Pancreas (tissue), 10 donors: ENCODE results near the gene PEX16. TPM values are rescaled to one million over a fixed set of nuclear protein-coding genes. Genes with fewer than 3 reads are reported as not detected.
A peak's percentile ranks its signal among the peaks of the same experiment; 100 is the strongest.

ENCODE experiments used
- ATAC-seq, 4 donors: fragments of 200-7000 bp; cut with Tn5 transposase; one replicate each; pipeline versions ENCODE4 v1.8.0 to v1.9.1; 2020; ENCODE audit warnings: mild to moderate bottlenecking in 4 of 4, moderate library complexity in 4 of 4
- DNase-seq, 6 donors: peaks; one replicate each; pipeline ENCODE4 v3.0.0-alpha.2; 2020
- FAIRE-seq: peaks from 2 replicates; lab custom pipeline; 2012; peaks lifted over from hg19 to GRCh38; lab: Jason Lieb, UNC
- H3K27ac ChIP-seq, 4 donors: fragments of 200-600 bp; sonication (generic); 1 replicate in 3 of 4; 2 replicates in 1 of 4; pipeline versions ENCODE4 v1.5.0 to v1.8.0; 2020
- H3K27me3 ChIP-seq, 4 donors: fragments of 200-600 bp; one replicate each; pipeline ENCODE4 v1.8.0; 2021
- H3K36me3 ChIP-seq, 3 donors: fragments of 200-600 bp; sonication (generic) in 1 of 3; one replicate each; pipeline versions ENCODE4 v1.5.0 to v1.8.0; 2020 to 2021
- H3K4me1 ChIP-seq, 3 donors: fragments of 200-600 bp; one replicate each; pipeline ENCODE4 v1.8.0; 2021
- H3K4me3 ChIP-seq, 4 donors: fragments of 200-600 bp; sonication (generic) in 2 of 4; one replicate each; pipeline versions ENCODE4 v1.5.0 to v1.8.0; 2020 to 2021
- H3K9me3 ChIP-seq, 4 donors: fragments of 200-600 bp; one replicate each; pipeline ENCODE4 v1.8.0; 2021
- WGBS, 2 donors: extraction: QIAGEN DNeasy Blood & Tissue Kit; methylation state at CpG; one replicate each; pipeline ENCODE4 v1.1.7; 2013; 5-methylcytosine and 5-hydroxymethylcytosine counted together
- intact Hi-C, 3 donors: fragments of 100-400 bp; cut with DNase I; formaldehyde crosslinking; loops; one replicate each; pipeline versions ENCODE4 v1.11.1 to v1.14.2; 2022
- polyA plus RNA-seq, 2 donors: library from polyadenylated mRNA; stranded (reverse); fragments of 200-250 nt; gene quantifications; one replicate each; pipeline ENCODE4 v1.2.3, GENCODE V29; 2013
- total RNA-seq, 6 donors: library from RNA; stranded (reverse); fragmentation: NEBNext Ultra II Directional in 4 of 6; extraction: Animal tissue kit (Norgen Biotek cat#: 25700) in 4 of 6; gene quantifications; one replicate each; pipeline versions ENCODE4 v1.2.1 to v1.2.4, GENCODE V29; 2021 to 2023
- TF ChIP-seq, protein P1 (sequence below), 4 donors: fragments of 200-600 bp; sonication (generic) in 3 of 4; IDR thresholded peaks; one replicate each; pipeline versions ENCODE4 v1.5.0 to v1.8.0; 2021; ENCODE audit warnings: antibody characterized with exemption in 4 of 4
- donor health status: healthy with polysubstance abuse.
- donor health status: DM: no; HTN: no; CAD: no; lungs with moderate emphysema.
- donor health status: DM: no; HTN: no; CAD: no.
- donor health status: control.
- donor health status: control.
- donor health status: Bipolar disorder and iron deficiency.
- donor health status: DM: yes; HTN: yes; CAD: no.
- donor health status: DM: no; HTN: no; CAD: no.
- donor health status: DM: no; HTN: no; CAD: no.
- donor health status: DM: yes; HTN: yes; CAD: no.

The PEX16 gene
- total and polyA plus RNA-seq, 8 donors = 18.6 to 44.3 (median 25.7) TPM

GRCh38 chr11:45905095-45905494 lies 12.6 kb downstream of the PEX16 start:
- Histone ChIP-seq H3K27ac (peak overlapping the region; percentile 65 to 87 (median 76)), H3K27me3 (no peaks in the 10 kb centered on the region), H3K36me3 (peaks cover 0 to 21% (median 3%) of the 10 kb centered on the region in 3 donors), H3K4me3 (no peak overlapping the region), H3K4me1 (peaks cover 19 to 34% (median 31%) of the 10 kb centered on the region in 3 donors), H3K9me3 (no peaks in the 10 kb centered on the region)
- intact Hi-C loops = no loop called here
- no peak for ATAC-seq
- TF ChIP-seq, protein P1, sequence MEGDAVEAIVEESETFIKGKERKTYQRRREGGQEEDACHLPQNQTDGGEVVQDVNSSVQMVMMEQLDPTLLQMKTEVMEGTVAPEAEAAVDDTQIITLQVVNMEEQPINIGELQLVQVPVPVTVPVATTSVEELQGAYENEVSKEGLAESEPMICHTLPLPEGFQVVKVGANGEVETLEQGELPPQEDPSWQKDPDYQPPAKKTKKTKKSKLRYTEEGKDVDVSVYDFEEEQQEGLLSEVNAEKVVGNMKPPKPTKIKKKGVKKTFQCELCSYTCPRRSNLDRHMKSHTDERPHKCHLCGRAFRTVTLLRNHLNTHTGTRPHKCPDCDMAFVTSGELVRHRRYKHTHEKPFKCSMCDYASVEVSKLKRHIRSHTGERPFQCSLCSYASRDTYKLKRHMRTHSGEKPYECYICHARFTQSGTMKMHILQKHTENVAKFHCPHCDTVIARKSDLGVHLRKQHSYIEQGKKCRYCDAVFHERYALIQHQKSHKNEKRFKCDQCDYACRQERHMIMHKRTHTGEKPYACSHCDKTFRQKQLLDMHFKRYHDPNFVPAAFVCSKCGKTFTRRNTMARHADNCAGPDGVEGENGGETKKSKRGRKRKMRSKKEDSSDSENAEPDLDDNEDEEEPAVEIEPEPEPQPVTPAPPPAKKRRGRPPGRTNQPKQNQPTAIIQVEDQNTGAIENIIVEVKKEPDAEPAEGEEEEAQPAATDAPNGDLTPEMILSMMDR (IDR thresholded peaks at IDR 0.05) = no peak
- DNase-seq = peak in 2 of 6 donors; percentile 34 to 80
- FAIRE-seq = no peak
- WGBS, 2 donors = 85 to 88% methylated on average over 19 of the region's 19 CpGs

DNA sequence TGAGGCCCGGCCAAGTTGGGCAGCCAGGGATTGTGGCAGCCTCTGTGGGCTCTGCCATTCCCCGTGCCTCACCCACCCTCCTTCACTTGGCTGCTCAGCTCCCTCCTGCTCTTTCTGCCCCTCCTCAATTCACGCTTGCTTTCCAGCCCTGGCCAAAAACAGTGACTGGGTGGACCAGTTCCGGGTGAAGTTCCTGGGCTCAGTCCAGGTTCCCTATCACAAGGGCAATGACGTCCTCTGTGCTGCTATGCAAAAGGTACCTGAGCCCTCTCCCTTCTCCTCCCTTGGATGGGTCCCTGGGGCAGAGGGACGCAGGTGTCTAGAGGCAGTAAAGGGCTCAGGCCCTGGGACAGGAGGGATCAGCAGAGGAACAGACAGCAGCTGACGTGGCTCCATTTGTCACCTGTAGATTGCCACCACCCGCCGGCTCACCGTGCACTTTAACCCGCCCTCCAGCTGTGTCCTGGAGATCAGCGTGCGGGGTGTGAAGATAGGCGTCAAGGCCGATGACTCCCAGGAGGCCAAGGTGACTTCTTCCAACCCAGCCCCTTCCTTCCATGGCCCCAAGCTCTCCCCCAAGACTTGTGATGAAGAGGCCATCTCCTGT lies 13.3 kb downstream of the PEX16 start:
- Histone ChIP-seq H3K4me3 (no peak overlapping the region), H3K27me3 (no peaks in the 10 kb centered on the region), H3K4me1 (peaks cover 19 to 34% (median 31%) of the 10 kb centered on the region in 3 donors), H3K9me3 (no peaks in the 10 kb centered on the region), H3K27ac (peak overlapping the region in 3 of 4 donors; percentile 70 to 87 (median 83)), H3K36me3 (peaks cover 0 to 15% (median 3%) of the 10 kb centered on the region in 3 donors)
- TF ChIP-seq, protein P1 (IDR thresholded peaks at IDR 0.05) = no peak
- WGBS, 2 donors = 47 to 49% methylated on average over 15 of the region's 15 CpGs
- DNase-seq (peak in 5 of 6 donors; percentile 45 to 74 (median 68)), ATAC-seq (peak in 1 of 4 donors; percentile 4), FAIRE-seq (no peak)
- intact Hi-C loops = no loop called here

DNA sequence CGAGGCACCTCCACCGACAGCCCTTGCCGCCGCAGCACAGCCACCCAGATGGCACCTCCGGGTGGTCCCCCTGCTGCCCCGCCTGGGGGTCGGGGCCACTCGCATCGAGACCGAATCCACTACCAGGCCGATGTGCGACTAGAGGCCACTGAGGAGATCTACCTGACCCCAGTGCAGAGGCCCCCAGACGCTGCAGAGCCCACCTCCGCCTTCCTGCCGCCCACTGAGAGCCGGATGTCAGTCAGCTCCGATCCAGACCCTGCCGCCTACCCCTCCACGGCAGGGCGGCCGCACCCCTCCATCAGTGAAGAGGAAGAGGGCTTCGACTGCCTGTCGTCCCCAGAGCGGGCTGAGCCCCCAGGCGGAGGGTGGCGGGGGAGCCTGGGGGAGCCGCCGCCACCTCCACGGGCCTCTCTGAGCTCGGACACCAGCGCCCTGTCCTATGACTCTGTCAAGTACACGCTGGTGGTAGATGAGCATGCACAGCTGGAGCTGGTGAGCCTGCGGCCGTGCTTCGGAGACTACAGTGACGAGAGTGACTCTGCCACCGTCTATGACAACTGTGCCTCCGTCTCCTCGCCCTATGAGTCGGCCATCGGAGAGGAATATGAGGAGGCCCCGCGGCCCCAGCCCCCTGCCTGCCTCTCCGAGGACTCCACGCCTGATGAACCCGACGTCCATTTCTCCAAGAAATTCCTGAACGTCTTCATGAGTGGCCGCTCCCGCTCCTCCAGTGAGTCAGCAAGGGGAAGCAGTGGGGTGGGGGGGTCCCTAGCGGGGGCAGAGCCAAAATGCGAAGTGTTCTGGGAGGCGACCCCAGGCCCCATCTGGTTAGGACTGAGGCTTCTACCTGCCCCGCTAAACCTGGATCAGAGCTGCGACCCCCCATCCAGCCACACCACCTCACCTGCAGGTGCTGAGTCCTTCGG lies 15.0 kb downstream of the PEX16 start:
- WGBS, 2 donors = 92 to 95% methylated on average over 50 to 56 of the region's 56 CpGs
- peak in 2 of 6 donors; percentile 48 to 72 for DNase-seq
- FAIRE-seq = no peak
- intact Hi-C loops = no loop called here
- Histone ChIP-seq H3K27me3 (no peaks in the 10 kb centered on the region), H3K4me3 (no peak overlapping the region), H3K36me3 (peaks cover 0 to 14% (median 3%) of the 10 kb centered on the region in 3 donors), H3K9me3 (no peaks in the 10 kb centered on the region), H3K27ac (no peak overlapping the region), H3K4me1 (peaks cover 19 to 37% (median 23%) of the 10 kb centered on the region in 3 donors)
- no peak for ATAC-seq
- TF ChIP-seq, protein P1 (IDR thresholded peaks at IDR 0.05) = no peak

DNA sequence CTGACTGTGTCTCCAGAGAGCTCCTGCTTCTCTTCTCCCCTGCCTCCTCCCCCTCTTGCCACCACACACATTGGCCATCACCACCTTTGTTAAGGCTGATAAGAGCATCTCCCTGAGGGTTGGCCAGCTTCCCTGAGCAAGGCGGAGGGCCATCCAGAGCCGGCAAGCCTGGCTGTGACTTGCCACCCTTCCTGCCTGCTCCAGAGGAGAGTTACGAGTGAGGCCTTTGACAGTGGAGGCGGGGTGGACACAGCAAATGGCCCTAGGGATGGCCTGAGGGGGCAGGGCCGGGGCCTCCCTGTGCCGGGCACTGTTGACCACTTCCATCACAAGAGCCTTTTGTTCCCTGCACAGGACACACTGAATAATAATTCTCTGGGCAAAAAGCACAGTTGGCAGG lies 16.1 kb downstream of the PEX16 start:
- WGBS, 2 donors = 76 to 80% methylated on average over 6 of the region's 6 CpGs
- peaks cover 11 to 26% (median 16%) of the 10 kb centered on the region in 3 donors for H3K4me1 ChIP-seq
- ATAC-seq (no peak), FAIRE-seq (no peak), DNase-seq (peak in 2 of 6 donors; percentile 39 to 43)
- no peaks in the 10 kb centered on the region for H3K9me3 ChIP-seq
- peak overlapping the region in 1 of 4 donors; percentile 49 for H3K4me3 ChIP-seq
- no peak overlapping the region for H3K27ac ChIP-seq
- intact Hi-C loops = no loop called here
- H3K27me3 ChIP-seq = no peaks in the 10 kb centered on the region
- peaks cover 0 to 14% (median 3%) of the 10 kb centered on the region in 3 donors for H3K36me3 ChIP-seq
- TF ChIP-seq, protein P1 (IDR thresholded peaks at IDR 0.05) = no peak
